Osteoblast (primary cell): ENCODE results near the gene B4GAT1. TPM values are rescaled to one million over a fixed set of nuclear protein-coding genes. Genes with fewer than 3 reads are reported as not detected.

Experiments
- DNase-seq: peaks from one replicate; pipeline ENCODE4 v3.0.0; 2011; ENCODE audit warnings: low spot score, mixed read lengths; ENCODE audit not compliant: insufficient read length; ENCODE audit errors: missing footprints
- H2AFZ ChIP-seq: 2 replicates; pipeline ENCODE4 v1.6.0; 2011; ENCODE audit warnings: mild to moderate bottlenecking, low read length
- H3K27ac ChIP-seq: 2 replicates; pipeline ENCODE4 v1.5.1; 2011; ENCODE audit warnings: mild to moderate bottlenecking, low read depth, low read length, moderate library complexity
- H3K27me3 ChIP-seq: 2 replicates; pipeline ENCODE4 v1.6.0; 2012; ENCODE audit warnings: mild to moderate bottlenecking, control low read depth, inconsistent platforms, low read length, moderate library complexity; ENCODE audit not compliant: insufficient read depth
- H3K36me3 ChIP-seq: 2 replicates; pipeline ENCODE4 v1.5.1; 2011; ENCODE audit warnings: mild to moderate bottlenecking, low read length, control low read depth, moderate library complexity; ENCODE audit not compliant: insufficient read depth
- H3K4me1 ChIP-seq: 2 replicates; pipeline ENCODE4 v1.5.1; 2011; ENCODE audit warnings: mild to moderate bottlenecking, low read length, control low read depth, moderate library complexity; ENCODE audit not compliant: insufficient read depth
- H3K4me2 ChIP-seq: 2 replicates; pipeline ENCODE4 v1.6.0; 2011; ENCODE audit warnings: mild to moderate bottlenecking, low read length; ENCODE audit not compliant: insufficient read depth
- H3K4me3 ChIP-seq: fragments of 200-600 bp; sonication (generic); 3 replicates; pipeline ENCODE4 v1.5.1; 2012; ENCODE audit warnings: mild to moderate bottlenecking, low read length, inconsistent platforms; ENCODE audit not compliant: insufficient read depth
- H3K79me2 ChIP-seq: 2 replicates; pipeline ENCODE4 v1.6.0; 2012; ENCODE audit warnings: mild to moderate bottlenecking, low read length, control low read depth, inconsistent platforms; ENCODE audit not compliant: insufficient read depth
- H3K9me3 ChIP-seq: 2 replicates; pipeline ENCODE4 v1.5.1; 2011; ENCODE audit warnings: low read depth, low read length, control low read depth
- H4K20me1 ChIP-seq: 2 replicates; pipeline ENCODE4 v1.6.0; 2012; ENCODE audit warnings: mild to moderate bottlenecking, low read length, control low read depth; ENCODE audit not compliant: insufficient read depth
- CTCF ChIP-seq: IDR thresholded peaks from 2 replicates; pipeline ENCODE4 v1.5.1; 2011; ENCODE audit warnings: mild to moderate bottlenecking, low read depth, low read length, moderate library complexity; ENCODE audit errors: extremely low read depth
- total RNA-seq: library from RNA; depleted of rRNA; stranded (reverse); fragments of >200 nt; gene quantifications from 2 replicates; pipeline ENCODE4 v1.2.3, GENCODE V29; 2012

Gene B4GAT1
- total RNA-seq, 1 donor = 20.6 TPM

- peaks cover 26% of the 10 kb centered on the region for H3K4me1 ChIP-seq
- H3K4me2 ChIP-seq = no peak overlapping the region
- TF ChIP-seq CTCF = no peak
- H4K20me1 ChIP-seq = no peaks in the 10 kb centered on the region
- no peaks in the 10 kb centered on the region for H3K79me2 ChIP-seq
- no peaks in the 10 kb centered on the region for H3K9me3 ChIP-seq
- DNase-seq = peak; percentile 76
- no peaks in the 10 kb centered on the region for H3K36me3 ChIP-seq
- no peak overlapping the region for H3K4me3 ChIP-seq
- no peak overlapping the region for H2AFZ ChIP-seq
- H3K27ac ChIP-seq = no peak overlapping the region
- peaks cover 18% of the 10 kb centered on the region for H3K27me3 ChIP-seq
These were observed 20.3 kb upstream of the B4GAT1 start for GRCh38 chr11:66367561-66368312.

- no peak overlapping the region for H3K4me3 ChIP-seq
- no peak overlapping the region for H2AFZ ChIP-seq
- no peak overlapping the region for H3K4me2 ChIP-seq
- peaks cover 19% of the 10 kb centered on the region for H3K4me1 ChIP-seq
- H3K79me2 ChIP-seq = no peaks in the 10 kb centered on the region
- no peaks in the 10 kb centered on the region for H3K36me3 ChIP-seq
- H3K27me3 ChIP-seq = peaks cover 10% of the 10 kb centered on the region
- no peaks in the 10 kb centered on the region for H4K20me1 ChIP-seq
- no peak overlapping the region for H3K27ac ChIP-seq
- peak; percentile 74 for DNase-seq
- no peak for TF ChIP-seq CTCF
- no peaks in the 10 kb centered on the region for H3K9me3 ChIP-seq
These were observed 19.5 kb upstream of the B4GAT1 start for GRCh38 chr11:66366844-66367477.

DNA sequence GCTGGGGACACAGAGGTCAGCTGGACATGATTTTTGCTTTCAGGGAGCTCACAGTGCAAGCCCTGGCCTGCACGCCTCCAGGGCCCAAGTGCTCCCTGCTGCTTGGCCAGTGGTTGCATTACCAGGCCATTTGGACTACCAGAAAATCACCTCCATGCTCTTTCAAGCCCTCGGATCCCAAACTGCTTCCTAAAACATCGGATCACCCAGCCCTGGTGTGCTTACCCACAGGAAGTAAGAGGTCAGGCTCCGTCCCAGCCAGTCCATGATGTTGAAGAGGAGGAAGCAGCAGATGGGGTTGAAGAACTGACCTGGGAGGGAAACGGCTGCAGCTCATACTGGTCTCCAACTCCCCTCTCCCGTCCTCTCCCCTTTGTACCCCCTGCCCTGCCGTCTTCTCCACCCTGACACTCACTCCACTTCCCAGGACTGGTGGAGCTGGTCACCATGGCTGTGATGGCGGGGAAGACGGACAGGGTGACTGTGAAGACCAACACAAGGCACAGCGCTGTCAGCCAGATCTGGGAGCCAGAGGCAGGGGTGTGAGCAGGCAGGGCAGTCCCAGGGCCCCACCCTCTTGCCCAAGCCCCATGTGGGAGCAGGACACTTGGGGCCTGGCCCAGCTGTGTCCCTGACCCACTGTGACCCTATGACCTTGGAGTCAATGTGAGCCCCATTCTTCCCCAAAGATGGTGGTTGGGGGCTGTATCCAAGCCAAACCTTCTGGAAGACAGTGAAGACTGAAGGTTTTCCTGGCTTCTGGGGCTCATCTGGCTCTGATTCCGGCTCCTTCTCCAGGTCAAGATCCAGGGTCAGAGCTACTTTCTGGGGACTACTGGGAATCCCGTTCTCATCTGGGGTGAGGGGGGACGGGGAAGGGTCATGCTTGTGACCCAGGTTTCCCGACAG lies 18.5 kb upstream of the B4GAT1 start:
- H3K27ac ChIP-seq = no peak overlapping the region
- H3K9me3 ChIP-seq = no peaks in the 10 kb centered on the region
- peak; percentile 46 for DNase-seq
- H3K4me2 ChIP-seq = no peak overlapping the region
- H4K20me1 ChIP-seq = no peaks in the 10 kb centered on the region
- no peak for TF ChIP-seq CTCF
- no peaks in the 10 kb centered on the region for H3K79me2 ChIP-seq
- no peak overlapping the region for H3K4me3 ChIP-seq
- H2AFZ ChIP-seq = no peak overlapping the region
- H3K36me3 ChIP-seq = no peaks in the 10 kb centered on the region
- peaks cover 2% of the 10 kb centered on the region for H3K27me3 ChIP-seq
- H3K4me1 ChIP-seq = peaks cover 12% of the 10 kb centered on the region
